Activated T-helper 1 cell treated with Interleukin-2 at 50 U/mL for 16 hours (primary cell): ENCODE results near the gene CDKAL1.
"Not testable (repeated sequence)": the region's sequence is repeated elsewhere in the genome, so short reads cannot be mapped to it uniquely, and the experiment has no call there.

ENCODE experiments used
- DNase-seq: peaks from one replicate; pipeline ENCODE4 v3.0.0-alpha.2; 2020; ENCODE audit warnings: low read depth

CDKAL1 gene

GRCh38 chr6:20746805-20747558 lies 212.7 kb downstream of the CDKAL1 start:
- no peak for DNase-seq

DNA sequence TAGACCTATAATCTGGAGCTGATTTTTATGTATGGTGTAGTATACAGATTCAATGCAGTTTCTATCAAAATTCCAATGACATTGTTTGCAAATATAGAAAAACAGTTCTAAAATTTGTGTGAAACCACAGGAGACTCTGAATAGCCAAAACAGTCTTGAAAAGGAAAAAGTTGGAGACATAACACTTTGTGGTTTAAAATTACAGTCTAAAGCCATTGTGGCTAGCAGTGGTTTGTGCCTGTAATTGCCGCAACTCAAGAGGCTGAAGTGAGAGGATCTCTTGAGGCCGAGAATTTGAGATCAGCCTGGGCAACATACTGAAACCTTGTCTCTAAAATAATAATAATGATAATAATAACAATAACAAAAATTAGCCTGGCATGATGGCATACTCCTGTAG lies 213.7 kb downstream of the CDKAL1 start:
- DNase-seq, result no peak

GRCh38 chr6:20751293-20751935 lies 217.2 kb downstream of the CDKAL1 start:
- DNase-seq, result no peak

GRCh38 chr6:20755631-20756030 lies 221.4 kb downstream of the CDKAL1 start:
- DNase-seq, result no peak

GRCh38 chr6:20756584-20757147 lies 222.4 kb downstream of the CDKAL1 start:
- DNase-seq, result not testable (repeated sequence)

DNA sequence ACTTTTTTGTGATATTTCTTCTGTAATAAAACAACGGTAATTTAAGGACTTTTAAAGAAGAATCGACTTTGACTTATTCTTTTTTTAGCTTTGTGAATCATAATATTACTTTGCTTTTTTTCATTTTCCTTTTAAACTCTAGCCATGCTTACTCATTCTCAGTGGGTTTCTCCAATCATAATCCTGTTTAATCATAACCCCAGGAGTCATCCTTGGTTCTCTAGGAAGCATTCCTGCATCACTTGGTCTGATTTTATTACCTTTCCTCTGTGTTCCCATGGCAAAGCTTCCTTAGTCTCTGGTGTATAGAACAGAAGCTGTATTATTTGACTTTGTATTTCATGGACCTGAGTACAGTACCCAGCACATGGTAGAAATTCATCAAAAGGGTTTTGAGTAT lies 223.5 kb downstream of the CDKAL1 start:
- DNase-seq, result no peak

- DNase-seq, result no peak
Measured at GRCh38 chr6:20763296-20763695, 229.0 kb downstream of the CDKAL1 start.

DNA sequence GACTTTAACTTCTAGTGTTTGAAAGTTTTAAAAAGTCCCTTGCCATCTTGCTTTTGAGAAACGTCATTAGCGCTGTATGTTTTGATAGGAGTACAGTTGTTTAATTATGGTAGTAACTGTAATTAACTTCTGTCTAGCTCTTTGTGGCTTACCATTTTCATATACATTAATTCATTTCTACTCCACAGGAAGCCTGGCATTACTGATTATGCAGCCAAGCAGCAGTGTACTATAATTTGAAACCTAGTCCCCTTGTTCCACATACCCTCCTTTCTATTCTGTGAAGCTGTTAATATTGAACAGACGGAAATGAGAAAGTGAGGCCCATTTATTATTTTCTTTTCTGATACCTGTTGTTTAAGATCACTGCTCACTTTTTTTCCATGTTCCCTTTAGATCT lies 235.4 kb downstream of the CDKAL1 start:
- no peak for DNase-seq

DNA sequence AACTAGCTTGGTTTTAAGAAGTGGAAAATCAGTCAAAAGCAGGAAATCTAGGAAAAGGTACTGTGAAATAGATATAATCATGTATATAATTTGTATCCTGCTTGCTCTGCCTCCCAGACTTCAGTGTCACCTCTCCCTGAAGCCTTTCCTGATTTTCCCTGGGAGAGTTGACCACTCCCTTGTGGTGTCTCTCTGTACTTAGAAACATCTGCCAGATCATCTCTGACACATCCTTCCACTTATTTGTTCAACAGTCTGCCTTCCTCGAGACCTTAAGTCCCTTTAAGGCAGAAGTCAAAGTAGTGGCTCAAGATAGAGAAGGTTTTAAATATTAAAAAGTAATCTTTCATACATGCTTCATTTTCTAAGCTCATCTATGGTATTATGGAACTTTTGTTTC lies 236.5 kb downstream of the CDKAL1 start:
- no peak for DNase-seq

DNA sequence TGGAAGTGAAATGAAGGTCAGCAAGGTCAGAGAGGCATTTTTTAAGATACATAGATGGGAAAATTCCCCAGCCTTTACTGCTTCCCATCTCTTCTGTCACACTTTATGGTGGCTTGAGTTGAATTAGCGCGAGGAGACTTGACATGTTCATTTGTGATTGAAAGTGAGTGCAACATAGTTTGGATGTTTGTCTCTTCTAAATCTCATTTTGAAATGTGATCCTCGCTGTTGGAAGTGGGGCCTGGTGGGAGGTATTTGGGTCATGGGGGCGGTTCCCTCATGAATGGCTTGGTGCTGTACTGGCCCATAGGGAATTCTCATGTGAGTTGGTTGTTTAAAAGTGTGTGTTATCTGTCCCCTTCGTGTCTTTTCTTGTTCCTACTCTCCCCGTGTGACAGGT lies 237.2 kb downstream of the CDKAL1 start:
- no peak for DNase-seq

GRCh38 chr6:20773822-20774221 lies 239.6 kb downstream of the CDKAL1 start:
- no peak for DNase-seq

DNA sequence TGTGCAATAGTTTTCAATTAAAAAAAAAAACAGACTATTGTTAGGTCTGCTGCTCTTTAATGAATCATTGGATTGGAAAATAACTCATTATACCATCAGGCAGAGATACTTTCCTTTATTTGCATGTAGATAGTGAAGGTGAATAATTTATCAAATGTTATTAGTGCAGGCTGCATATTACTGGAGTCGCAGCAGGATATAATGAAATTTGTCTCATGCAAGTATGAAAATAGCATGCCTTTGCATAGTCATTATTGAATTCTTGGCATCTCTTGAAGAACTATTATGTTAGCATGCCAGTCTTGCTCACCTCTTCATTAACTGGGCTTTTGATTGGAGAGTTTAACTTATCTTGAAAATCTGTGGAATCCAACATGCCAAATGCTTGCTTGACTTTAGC lies 241.7 kb downstream of the CDKAL1 start:
- DNase-seq, result no peak

GRCh38 chr6:20777801-20778200 lies 243.5 kb downstream of the CDKAL1 start:
- no peak for DNase-seq

- DNase-seq, result no peak
Measured at GRCh38 chr6:20778459-20778858, 244.2 kb downstream of the CDKAL1 start.

DNA sequence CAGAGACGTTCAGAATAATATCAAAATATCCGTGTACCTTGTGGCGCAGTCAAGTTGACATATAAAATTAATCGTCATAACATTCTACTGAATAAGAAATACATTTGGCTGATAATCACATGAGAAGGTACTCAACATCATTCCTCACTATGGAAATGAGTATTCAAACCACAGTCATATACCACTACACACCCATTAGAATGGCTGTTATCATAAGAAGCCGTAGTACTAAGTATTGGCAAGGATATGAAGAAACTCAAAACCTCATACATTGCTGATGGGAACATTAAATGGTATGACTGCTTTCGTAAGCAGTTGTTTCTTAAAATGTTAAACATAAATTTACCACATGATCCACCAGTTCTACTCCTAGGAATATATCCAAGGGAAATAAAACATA lies 244.7 kb downstream of the CDKAL1 start:
- no peak for DNase-seq

- DNase-seq, result no peak
Measured at GRCh38 chr6:20789162-20789561, 254.9 kb downstream of the CDKAL1 start.

DNA sequence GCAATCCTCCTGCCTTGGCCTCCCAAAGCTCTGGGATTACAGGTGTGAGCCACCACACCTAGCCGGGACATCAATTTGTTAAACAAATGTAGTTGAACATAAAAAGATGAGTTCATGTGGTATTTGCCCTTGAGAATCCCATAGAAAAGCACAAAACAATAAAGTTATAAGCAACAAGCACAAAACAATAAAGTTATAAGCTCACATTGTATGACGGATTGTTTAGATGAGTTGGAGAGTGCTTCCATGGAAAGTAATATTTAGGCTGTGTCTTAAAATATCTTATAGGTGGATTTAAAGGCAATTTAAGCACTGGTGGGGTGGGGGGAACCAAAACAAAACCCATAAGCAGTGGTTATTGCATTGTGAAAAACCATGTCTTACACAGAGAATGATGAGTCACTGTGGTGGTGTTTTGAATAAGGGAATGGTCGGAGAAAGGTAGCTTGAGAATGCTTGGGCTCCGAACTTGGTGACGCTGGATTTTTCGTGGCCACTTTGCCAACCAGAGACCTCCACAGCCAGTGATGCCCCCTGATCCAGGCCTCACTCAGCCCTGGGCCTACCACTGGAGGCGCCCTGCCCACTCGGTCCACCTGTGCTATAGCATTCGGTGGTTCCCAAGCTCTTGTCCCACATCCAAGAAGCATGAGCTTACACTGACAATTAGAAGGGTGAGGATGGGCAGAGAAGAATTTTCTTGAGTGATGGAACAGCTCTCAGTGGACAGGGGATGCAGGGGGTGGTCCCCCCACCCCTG lies 256.0 kb downstream of the CDKAL1 start:
- no peak for DNase-seq

DNA sequence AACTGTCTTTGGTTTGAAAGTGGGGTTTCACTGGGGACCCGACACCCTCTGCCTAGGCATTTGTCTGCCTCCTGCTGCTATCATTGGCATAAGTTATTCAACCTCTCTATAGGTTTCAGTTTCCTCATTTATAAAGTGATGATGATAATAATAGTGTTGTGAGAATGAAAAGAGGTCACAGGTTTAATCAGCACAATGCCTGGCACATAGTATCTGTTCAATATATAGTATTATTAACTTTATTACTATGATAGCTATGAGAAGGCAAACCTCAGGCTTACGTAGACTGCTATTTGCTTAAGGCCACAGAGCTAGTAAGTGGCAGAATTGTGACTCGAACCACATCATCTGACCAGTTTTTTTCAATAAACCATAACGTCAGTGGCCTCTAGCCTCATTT lies 256.8 kb downstream of the CDKAL1 start:
- no peak for DNase-seq

DNA sequence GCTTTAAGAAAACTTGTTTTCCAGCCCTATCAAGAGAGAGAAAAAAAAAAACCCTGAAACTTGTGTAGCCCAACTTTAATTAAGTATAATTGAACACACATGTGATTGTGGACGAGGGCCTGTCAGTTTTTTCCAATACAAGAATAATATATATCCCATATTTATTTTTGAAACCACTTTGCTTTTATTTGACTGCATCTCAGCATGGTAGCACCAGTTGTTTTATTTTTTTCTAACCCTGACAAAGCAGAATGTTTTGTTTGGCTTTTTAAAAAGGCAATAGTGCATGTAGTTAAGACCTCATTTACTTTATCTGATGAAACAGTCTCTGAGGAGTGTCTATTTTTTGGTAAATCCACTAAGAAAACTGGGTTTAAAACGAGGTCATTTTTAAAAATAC lies 257.7 kb downstream of the CDKAL1 start:
- no peak for DNase-seq

- no peak for DNase-seq
Measured at GRCh38 chr6:20793174-20793573, 258.9 kb downstream of the CDKAL1 start.

GRCh38 chr6:20797597-20797996 lies 263.3 kb downstream of the CDKAL1 start:
- DNase-seq, result no peak

- no peak for DNase-seq
Measured at GRCh38 chr6:20800229-20800628, 266.0 kb downstream of the CDKAL1 start.

GRCh38 chr6:20800653-20801052 lies 266.4 kb downstream of the CDKAL1 start:
- no peak for DNase-seq
